ENCODE results near the gene GJB5.

GRCh38 chr1:34787461-34788420 lies 32.9 kb downstream of the GJB5 start:
- no peak for TF ChIP-seq REST (IDR thresholded peaks at IDR 0.05; ENCODE audit: insufficient read depth in 1 of 2, low read depth in 2 of 2, low read length in 1 of 2)
- no peak for TF ChIP-seq CTCF (IDR thresholded peaks at IDR 0.05)
- no peak for TF ChIP-seq POLR2AphosphoS5 (IDR thresholded peaks at IDR 0.05; ENCODE audit: low read depth, low read length)
